K562 (cell line): ENCODE data around the gene GGACT. TPM values are rescaled to one million over a fixed set of nuclear protein-coding genes. Genes with fewer than 3 reads are reported as not detected.

Source experiments
- E2F8 ChIP-seq: fragments of 450-650 bp; IDR thresholded peaks from 2 replicates; pipeline ENCODE4 v1.7.1; 2018; ENCODE audit warnings: mild to moderate bottlenecking, low read depth; ENCODE audit not compliant: partially characterized antibody
- IRF9 ChIP-seq: fragments of 450-650 bp; IDR thresholded peaks from 2 replicates; pipeline ENCODE4 v1.6.1; 2016; ENCODE audit warnings: missing biosample characterization, missing genetic modification characterization
- SIN3A ChIP-seq, 2 experiments: fragments of 150-350 bp in 1 of 2; IDR thresholded peaks; 2 replicates each; pipeline ENCODE4 v1.6.1; 2011 to 2016; ENCODE audit warnings: borderline replicate concordance in 2 of 2, low read depth in 2 of 2, low read length in 2 of 2, mild to moderate bottlenecking in 2 of 2, moderate library complexity in 2 of 2; ENCODE audit not compliant: control insufficient read depth in 1 of 2
- ZNF609 ChIP-seq: sonication (generic); formaldehyde crosslinking; IDR thresholded peaks from 2 replicates; pipeline ENCODE4 v1.8.1; 2023; ENCODE audit warnings: missing genetic modification reagents, mild to moderate bottlenecking, borderline replicate concordance
- polyA plus RNA-seq, 8 experiments: library from polyadenylated mRNA; depleted of rRNA in 4 of 8; stranded (reverse) in 5 of 8; unstranded in 3 of 8; fragments of >200 nt; fragmentation: Nextera tagmentation in 2 of 8; fragmentation: Illumina TruSeq in 1 of 8; extraction: Ambion mirVana in 2 of 8; extraction: Trizol in 1 of 8; gene quantifications; 2 replicates each; pipeline versions ENCODE4 v1.2.1 to v1.2.3, GENCODE V29; 2011 to 2014; ENCODE audit warnings: inconsistent platforms in 1 of 8, missing spikeins in 1 of 8
- total RNA-seq, 7 experiments: library from RNA; depleted of rRNA in 6 of 7; stranded (reverse); fragments of >200 nt in 6 of 7; fragmentation: Illumina TruSeq in 2 of 7; extraction: Trizol in 2 of 7; gene quantifications; 2 replicates each; pipeline versions ENCODE4 v1.2.1 to v1.2.3, GENCODE V29; 2011 to 2021; ENCODE audit warnings: low replicate concordance in 1 of 7

Gene GGACT
- total and polyA plus RNA-seq, 9 of the 15 experiments (the other 6 are each of a cell fraction or from before 2014, with no cell fraction given), result 0.20 to 3.2 (median 1.7) TPM

GRCh38 chr13:100540621-100541020 lies 48.0 kb downstream of the GGACT start (continued):
- no peak for TF ChIP-seq SIN3A (IDR thresholded peaks at IDR 0.05; ENCODE audit: borderline replicate concordance in 2 of 2, control insufficient read depth in 1 of 2, low read depth in 2 of 2, low read length in 2 of 2)
- no peak for TF ChIP-seq E2F8
- no peak for TF ChIP-seq IRF9
- TF ChIP-seq ZNF609 (CRISPR knock-in tag), result no peak
